ENCODE measurements around the gene SAMD8.

GRCh38 chr10:75117995-75118394 is 6.5 kb downstream of the SAMD8 start:
- TF ChIP-seq CTCF (IDR thresholded peaks at IDR 0.05), result no peak
- no peak for TF ChIP-seq POLR2AphosphoS5 (IDR thresholded peaks at IDR 0.05)

Measured in esophagus muscularis mucosa (tissue), 3 donors.